Measurements from ENCODE around the gene MAPK10.
"Not testable (repeated sequence)": the region's sequence is repeated elsewhere in the genome, so short reads cannot be mapped to it uniquely, and the experiment has no call there.

The MAPK10 gene

GRCh38 chr4:86338989-86339388 lies 20.9 kb downstream of the MAPK10 start:
- DNase-seq (ENCODE audit: low read depth, low spot score), result no peak

GRCh38 chr4:86338521-86338920 lies 21.3 kb downstream of the MAPK10 start:
- DNase-seq (ENCODE audit: low read depth, low spot score), result no peak

- no peak for DNase-seq (ENCODE audit: low read depth, low spot score)
Observed at GRCh38 chr4:86334020-86334750, 25.7 kb downstream of the MAPK10 start.

GRCh38 chr4:86333236-86333635 lies 26.6 kb downstream of the MAPK10 start:
- DNase-seq (ENCODE audit: low read depth, low spot score), result no peak

GRCh38 chr4:86330961-86331742 lies 28.7 kb downstream of the MAPK10 start:
- no peak for DNase-seq (ENCODE audit: low read depth, low spot score)

GRCh38 chr4:86330411-86330810 lies 29.4 kb downstream of the MAPK10 start:
- not testable (repeated sequence) for DNase-seq (ENCODE audit: low read depth, low spot score)

GRCh38 chr4:86329431-86329830 lies 30.4 kb downstream of the MAPK10 start:
- DNase-seq (ENCODE audit: low read depth, low spot score), result no peak

- DNase-seq (ENCODE audit: low read depth, low spot score), result no peak
Observed at GRCh38 chr4:86326400-86326799, 33.5 kb downstream of the MAPK10 start.

- no peak for DNase-seq (ENCODE audit: low read depth, low spot score)
Observed at GRCh38 chr4:86319390-86319789, 40.5 kb downstream of the MAPK10 start.

- DNase-seq (ENCODE audit: low read depth, low spot score), result no peak
Observed at GRCh38 chr4:86315579-86315978, 44.3 kb downstream of the MAPK10 start.

- no peak for DNase-seq (ENCODE audit: low read depth, low spot score)
Observed at GRCh38 chr4:86313656-86314055, 46.2 kb downstream of the MAPK10 start.

- DNase-seq (ENCODE audit: low read depth, low spot score), result no peak
Observed at GRCh38 chr4:86307432-86307831, 52.4 kb downstream of the MAPK10 start.

- DNase-seq (ENCODE audit: low read depth, low spot score), result no peak
Observed at GRCh38 chr4:86306816-86307215, 53.0 kb downstream of the MAPK10 start.

- DNase-seq (ENCODE audit: low read depth, low spot score), result no peak
Observed at GRCh38 chr4:86302830-86303229, 57.0 kb downstream of the MAPK10 start.

GRCh38 chr4:86302251-86302650 lies 57.6 kb downstream of the MAPK10 start:
- DNase-seq (ENCODE audit: low read depth, low spot score), result peak; percentile 28

- no peak for DNase-seq (ENCODE audit: low read depth, low spot score)
Observed at GRCh38 chr4:86300516-86300915, 59.3 kb downstream of the MAPK10 start.

GRCh38 chr4:86296865-86297264 lies 63.0 kb downstream of the MAPK10 start:
- no peak for DNase-seq (ENCODE audit: low read depth, low spot score)

- no peak for DNase-seq (ENCODE audit: low read depth, low spot score)
Observed at GRCh38 chr4:86294883-86295282, 65.0 kb downstream of the MAPK10 start.

- no peak for DNase-seq (ENCODE audit: low read depth, low spot score)
Observed at GRCh38 chr4:86291180-86291579, 68.7 kb downstream of the MAPK10 start.

- DNase-seq (ENCODE audit: low read depth, low spot score), result no peak
Observed at GRCh38 chr4:86286726-86287125, 73.1 kb downstream of the MAPK10 start.

GRCh38 chr4:86283371-86283770 lies 76.5 kb downstream of the MAPK10 start:
- DNase-seq (ENCODE audit: low read depth, low spot score), result no peak

GRCh38 chr4:86280246-86280645 lies 79.6 kb downstream of the MAPK10 start:
- no peak for DNase-seq (ENCODE audit: low read depth, low spot score)

- DNase-seq (ENCODE audit: low read depth, low spot score), result no peak
Observed at GRCh38 chr4:86279293-86279960, 80.4 kb downstream of the MAPK10 start.
